ENCODE measurements around the gene NCBP3. TPM values are rescaled to one million over a fixed set of nuclear protein-coding genes. Genes with fewer than 3 reads are reported as not detected.

The NCBP3 gene
- total RNA-seq, 2 donors from 2014 or later, result 14.8 to 370 TPM

DNA sequence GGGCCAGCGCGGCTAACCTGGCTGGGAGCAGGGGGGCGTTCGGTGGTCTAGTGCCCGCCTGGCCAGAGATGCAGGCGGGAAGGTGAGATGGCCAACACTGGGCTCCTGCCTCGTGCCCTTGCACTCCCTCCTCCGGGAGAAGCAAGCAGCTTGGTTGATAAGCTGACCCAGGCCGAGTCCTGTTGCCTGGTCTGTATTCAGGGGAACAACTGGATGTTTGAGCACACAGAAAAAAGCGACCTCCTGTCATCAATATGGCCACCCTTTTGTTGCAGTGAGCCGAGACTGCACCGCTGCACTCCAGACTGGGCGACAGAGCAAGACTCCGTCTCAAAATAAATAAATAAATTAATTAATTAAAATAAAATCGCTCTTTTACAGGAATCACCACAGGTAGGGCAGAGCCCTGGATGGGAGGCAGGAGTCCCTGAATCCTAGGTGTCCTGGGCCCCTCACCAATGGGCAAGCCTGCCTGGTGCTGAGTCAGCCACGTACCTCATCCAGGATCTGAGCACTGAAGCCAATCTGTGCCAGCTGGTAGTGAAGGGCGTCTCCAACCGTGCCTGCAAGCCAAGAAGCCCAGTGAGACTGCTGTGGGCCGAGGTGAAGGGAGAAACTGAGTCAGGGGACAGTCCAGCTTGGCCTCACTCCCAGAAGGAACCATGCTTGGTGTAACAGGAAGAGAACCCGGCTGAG, 90.6 kb downstream of the NCBP3 start:
- 51% methylated on average over 15 of the region's 20 CpGs for WGBS
- Histone ChIP-seq H3K4me1 (replicated peaks) (no peaks in the 10 kb centered on the region), H3K9me3 (no peaks in the 10 kb centered on the region), H3K27me3 (replicated peaks; ENCODE audit: insufficient read depth) (no peaks in the 10 kb centered on the region), H3K4me3 (peak overlapping the region; percentile 35 to 44), H3K36me3 (no peaks in the 10 kb centered on the region), H3K27ac (peak overlapping the region; percentile 73 to 80)
- no peak for DNase-seq (ENCODE audit: low spot score)
- intact Hi-C loops (cut with DNase I), result no loop called here
- TF ChIP-seq, protein P1, sequence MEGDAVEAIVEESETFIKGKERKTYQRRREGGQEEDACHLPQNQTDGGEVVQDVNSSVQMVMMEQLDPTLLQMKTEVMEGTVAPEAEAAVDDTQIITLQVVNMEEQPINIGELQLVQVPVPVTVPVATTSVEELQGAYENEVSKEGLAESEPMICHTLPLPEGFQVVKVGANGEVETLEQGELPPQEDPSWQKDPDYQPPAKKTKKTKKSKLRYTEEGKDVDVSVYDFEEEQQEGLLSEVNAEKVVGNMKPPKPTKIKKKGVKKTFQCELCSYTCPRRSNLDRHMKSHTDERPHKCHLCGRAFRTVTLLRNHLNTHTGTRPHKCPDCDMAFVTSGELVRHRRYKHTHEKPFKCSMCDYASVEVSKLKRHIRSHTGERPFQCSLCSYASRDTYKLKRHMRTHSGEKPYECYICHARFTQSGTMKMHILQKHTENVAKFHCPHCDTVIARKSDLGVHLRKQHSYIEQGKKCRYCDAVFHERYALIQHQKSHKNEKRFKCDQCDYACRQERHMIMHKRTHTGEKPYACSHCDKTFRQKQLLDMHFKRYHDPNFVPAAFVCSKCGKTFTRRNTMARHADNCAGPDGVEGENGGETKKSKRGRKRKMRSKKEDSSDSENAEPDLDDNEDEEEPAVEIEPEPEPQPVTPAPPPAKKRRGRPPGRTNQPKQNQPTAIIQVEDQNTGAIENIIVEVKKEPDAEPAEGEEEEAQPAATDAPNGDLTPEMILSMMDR (IDR thresholded peaks at IDR 0.05), result no peak
- TF ChIP-seq POLR2AphosphoS5 (IDR thresholded peaks at IDR 0.05) (no peak), POLR2A (IDR thresholded peaks at IDR 0.05) (no peak)

DNA sequence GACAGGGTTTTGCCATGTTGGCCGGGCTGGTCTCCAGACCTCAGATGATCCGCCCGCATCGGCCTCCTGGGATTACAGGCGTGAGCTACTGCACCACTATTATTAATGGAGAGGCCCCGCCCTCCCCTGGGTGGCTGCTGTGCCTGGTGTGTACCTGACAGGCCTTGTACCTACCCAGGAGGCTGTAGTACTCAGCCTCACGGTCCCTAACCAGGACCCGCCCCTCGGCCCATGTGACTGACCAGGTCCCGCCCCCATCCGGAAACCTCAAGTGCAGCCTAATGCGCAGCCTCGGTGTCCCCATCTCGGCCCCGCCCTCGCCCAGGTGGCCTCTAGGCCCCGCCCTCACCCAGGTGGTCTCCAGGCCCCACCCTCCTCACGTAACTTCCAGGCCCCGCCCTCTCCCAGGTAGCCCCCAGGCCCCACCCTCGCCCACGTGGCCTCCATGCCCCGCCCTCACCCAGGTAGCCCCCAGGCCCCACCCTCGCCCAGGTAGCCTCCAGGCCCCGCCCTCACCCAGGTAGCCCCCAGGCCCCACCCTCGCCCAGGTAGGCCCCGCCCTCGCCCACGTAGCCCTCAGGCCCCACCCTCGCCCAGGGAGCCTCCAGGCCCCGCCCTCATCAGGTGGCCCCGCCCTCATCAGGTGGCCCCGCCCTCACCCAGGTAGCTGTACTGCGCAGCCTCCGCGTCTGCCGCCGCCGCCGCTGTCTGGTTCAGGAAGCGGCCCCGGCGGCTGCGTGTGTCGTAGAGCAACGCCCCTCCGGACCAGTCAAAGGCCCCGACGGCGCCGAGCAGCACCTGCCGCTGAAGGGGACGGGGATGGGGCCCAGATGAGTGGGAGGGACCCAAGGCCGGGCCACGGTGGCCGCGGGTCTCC, 91.3 kb downstream of the NCBP3 start:
- H3K4me1 ChIP-seq (replicated peaks), result no peaks in the 10 kb centered on the region
- peak overlapping the region; percentile 73 to 80 for H3K27ac ChIP-seq
- H3K4me3 ChIP-seq, result peak overlapping the region; percentile 35 to 44
- H3K27me3 ChIP-seq (replicated peaks; ENCODE audit: insufficient read depth), result no peaks in the 10 kb centered on the region
- H3K9me3 ChIP-seq, result no peaks in the 10 kb centered on the region
- no peaks in the 10 kb centered on the region for H3K36me3 ChIP-seq
- whole genome bisulfite sequencing, result 12% methylated on average over 32 of the region's 56 CpGs
- intact Hi-C loops (cut with DNase I), result no loop called here
- TF ChIP-seq POLR2A (IDR thresholded peaks at IDR 0.05) (peak; percentile 69), POLR2AphosphoS5 (IDR thresholded peaks at IDR 0.05) (peak; percentile 71)
- TF ChIP-seq, protein P1 (IDR thresholded peaks at IDR 0.05), result no peak
- DNase-seq (ENCODE audit: low spot score), result peak; percentile 96

DNA sequence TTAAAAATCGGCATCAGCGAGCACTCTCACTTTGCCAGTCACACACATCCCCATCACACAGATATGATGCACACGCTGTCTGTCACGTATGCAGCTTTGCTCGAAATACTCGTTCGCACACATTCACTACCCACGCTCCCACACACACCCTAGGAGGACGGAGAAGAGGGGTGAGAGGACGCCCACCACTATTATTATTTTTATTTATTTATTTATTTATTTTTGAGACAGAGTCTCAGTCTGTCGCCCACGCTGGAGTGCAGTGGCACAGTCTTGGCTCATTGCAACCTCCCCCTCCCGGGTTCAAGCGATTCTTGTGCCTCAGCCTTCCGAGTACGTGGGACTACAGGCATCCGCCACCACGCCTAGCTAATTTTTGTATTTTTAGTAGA, 92.0 kb downstream of the NCBP3 start:
- Histone ChIP-seq H3K27ac (peak overlapping the region; percentile 37 to 73), H3K36me3 (no peaks in the 10 kb centered on the region), H3K4me1 (replicated peaks) (no peaks in the 10 kb centered on the region), H3K4me3 (no peak overlapping the region), H3K9me3 (no peaks in the 10 kb centered on the region), H3K27me3 (replicated peaks; ENCODE audit: insufficient read depth) (no peaks in the 10 kb centered on the region)
- no peak for TF ChIP-seq POLR2AphosphoS5 (IDR thresholded peaks at IDR 0.05)
- no peak for TF ChIP-seq POLR2A (IDR thresholded peaks at IDR 0.05)
- intact Hi-C loops (cut with DNase I), result no loop called here
- no peak for DNase-seq (ENCODE audit: low spot score)
- WGBS, result 80% methylated on average over 18 of the region's 18 CpGs

DNA sequence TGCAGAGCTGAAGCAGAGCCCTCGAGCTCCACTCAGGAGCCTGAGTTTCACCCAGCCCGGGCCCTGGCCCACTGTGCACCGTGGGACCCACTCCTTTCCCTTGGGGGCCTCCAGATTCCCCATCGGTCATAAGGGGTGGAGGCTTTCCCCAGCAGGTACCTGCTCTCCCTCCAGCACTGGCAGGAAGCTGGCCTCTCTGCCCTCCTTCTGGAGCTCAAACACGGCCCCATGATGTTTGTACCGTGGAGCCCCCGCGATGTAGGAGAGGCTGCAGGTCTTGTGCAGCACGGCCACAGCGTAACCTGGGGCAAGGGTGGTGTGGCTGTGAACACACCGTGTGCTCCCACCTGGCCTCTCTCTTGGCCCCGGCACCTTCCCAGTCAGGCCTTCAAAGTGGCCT, 92.4 kb downstream of the NCBP3 start:
- DNase-seq (ENCODE audit: low spot score), result no peak
- H3K27me3 ChIP-seq (replicated peaks; ENCODE audit: insufficient read depth), result no peaks in the 10 kb centered on the region
- H3K27ac ChIP-seq, result no peak overlapping the region
- no peaks in the 10 kb centered on the region for H3K4me1 ChIP-seq (replicated peaks)
- TF ChIP-seq POLR2AphosphoS5 (IDR thresholded peaks at IDR 0.05) (no peak), POLR2A (IDR thresholded peaks at IDR 0.05) (no peak)
- TF ChIP-seq, protein P1 (IDR thresholded peaks at IDR 0.05), result no peak
- no peaks in the 10 kb centered on the region for H3K9me3 ChIP-seq
- WGBS, result 70% methylated on average over 12 of the region's 12 CpGs
- H3K4me3 ChIP-seq, result no peak overlapping the region
- H3K36me3 ChIP-seq, result no peaks in the 10 kb centered on the region
- intact Hi-C loops (cut with DNase I), result no loop called here

Other genes with a start within 250 kb of the NCBP3 start
- gene TRPV1, start 236.8 kb downstream of the NCBP3 start, total RNA-seq, result 10 to 100 TPM in 1 of 2 donors, 1 to 10 TPM in 1; 4.0 to 10.6 TPM
- gene SHPK, start 210.0 kb downstream of the NCBP3 start, total RNA-seq, result 10 to 100 TPM; 13.6 to 25.5 TPM
- 10 to 100 TPM; 26.9 to 51.2 TPM for gene CTNS, start 209.5 kb downstream of the NCBP3 start, total RNA-seq
- 100 to 1,000 TPM; 171 to 270 TPM for gene TAX1BP3, start 177.7 kb downstream of the NCBP3 start, total RNA-seq
- gene EMC6, start 177.4 kb downstream of the NCBP3 start, total RNA-seq, result 10 to 100 TPM; 12.7 to 31.8 TPM
- gene P2RX5, start 150.1 kb downstream of the NCBP3 start, total RNA-seq, result 1 to 10 TPM in 1 of 2 donors, not detected in 1; 6.3 TPM
- gene HASPIN, start 122.3 kb downstream of the NCBP3 start, total RNA-seq, result 1 to 10 TPM; 1.0 to 3.9 TPM
- gene ITGAE, start 45.1 kb downstream of the NCBP3 start, total RNA-seq, result 10 to 100 TPM; 16.2 to 27.6 TPM
- 10 to 100 TPM in 1 of 2 donors, 1 to 10 TPM in 1; 2.0 to 12.8 TPM for gene CAMKK1, start 46.8 kb upstream of the NCBP3 start, total RNA-seq
- gene P2RX1, start 70.2 kb upstream of the NCBP3 start, total RNA-seq, result 10 to 100 TPM in 1 of 2 donors, 1 to 10 TPM in 1; 3.8 to 22.5 TPM
- 10 to 100 TPM; 16.3 to 44.5 TPM for gene ATP2A3, start 118.2 kb upstream of the NCBP3 start, total RNA-seq

All from prostate gland (tissue), 2 donors.